HepG2 (cell line): Measurements from ENCODE around the gene ANKUB1.

Experiments used
- EP300 ChIP-seq, 3 experiments: sonication (generic) in 1 of 3; formaldehyde crosslinking in 1 of 3; IDR thresholded peaks; 2 replicates each; pipeline versions ENCODE4 v1.5.1 to v1.6.1; 2011 to 2020; ENCODE audit warnings: low read depth in 2 of 3, low read length in 2 of 3, borderline replicate concordance in 1 of 3, improper control_type of control experiment in 1 of 3, mild to moderate bottlenecking in 1 of 3, missing genetic modification reagents in 1 of 3, moderate library complexity in 1 of 3
- FOXK1 ChIP-seq: sonication (generic); formaldehyde crosslinking; IDR thresholded peaks from 2 replicates; pipeline ENCODE4 v1.4.0; 2020; ENCODE audit warnings: low read depth, missing genetic modification reagents, borderline replicate concordance
- MAFF ChIP-seq: IDR thresholded peaks from 2 replicates; pipeline ENCODE4 v1.6.1; 2011; ENCODE audit warnings: low read depth, low read length, improper control_type of control experiment
- TARDBP ChIP-seq: sonication (generic); formaldehyde crosslinking; IDR thresholded peaks from 2 replicates; pipeline ENCODE4 v1.8.0; 2022; ENCODE audit warnings: mild to moderate bottlenecking, missing genetic modification reagents
- ZFX ChIP-seq: sonication (generic); formaldehyde crosslinking; IDR thresholded peaks from 2 replicates; pipeline ENCODE4 v1.4.0; 2020; ENCODE audit warnings: mild to moderate bottlenecking, low read depth, missing genetic modification reagents, moderate library complexity
- TF ChIP-seq, protein P1 (sequence below): sonication (generic); formaldehyde crosslinking; IDR thresholded peaks from 2 replicates; pipeline ENCODE4 v1.9.0; 2021; ENCODE audit warnings: missing genetic modification reagents, mild to moderate bottlenecking, borderline replicate concordance

DNA sequence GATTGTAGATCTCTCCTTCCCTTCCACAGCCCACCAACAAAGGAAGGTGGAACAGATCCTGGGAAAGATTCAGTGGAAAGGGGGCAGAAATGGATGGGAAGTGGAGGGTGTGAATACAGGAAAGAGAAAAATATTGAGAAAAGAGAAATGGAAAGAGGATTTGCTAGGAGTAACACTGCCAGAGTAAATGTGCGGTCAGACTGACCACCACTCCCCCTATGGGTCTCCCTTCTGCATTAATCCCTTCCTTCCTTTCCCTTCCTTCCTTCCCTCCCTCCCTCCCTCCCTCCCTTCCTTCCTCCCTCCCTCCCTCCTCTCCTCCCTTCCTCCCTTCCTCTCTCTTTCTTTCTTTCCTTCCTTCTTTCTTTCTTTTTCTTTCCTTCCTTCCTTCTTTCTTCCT is 28.1 kb downstream of the ANKUB1 start:
- TF ChIP-seq FOXK1 (CRISPR knock-in tag) (no peak), EP300 (IDR thresholded peaks at IDR 0.05; ENCODE audit: low read depth in 2 of 2, low read length in 2 of 2) (no peak), EP300 (CRISPR knock-in tag; IDR thresholded peaks at IDR 0.05; ENCODE audit: borderline replicate concordance) (no peak), MAFF (no peak), ZFX (CRISPR knock-in tag) (no peak), TARDBP (CRISPR knock-in tag) (no peak)
- TF ChIP-seq, protein P1, sequence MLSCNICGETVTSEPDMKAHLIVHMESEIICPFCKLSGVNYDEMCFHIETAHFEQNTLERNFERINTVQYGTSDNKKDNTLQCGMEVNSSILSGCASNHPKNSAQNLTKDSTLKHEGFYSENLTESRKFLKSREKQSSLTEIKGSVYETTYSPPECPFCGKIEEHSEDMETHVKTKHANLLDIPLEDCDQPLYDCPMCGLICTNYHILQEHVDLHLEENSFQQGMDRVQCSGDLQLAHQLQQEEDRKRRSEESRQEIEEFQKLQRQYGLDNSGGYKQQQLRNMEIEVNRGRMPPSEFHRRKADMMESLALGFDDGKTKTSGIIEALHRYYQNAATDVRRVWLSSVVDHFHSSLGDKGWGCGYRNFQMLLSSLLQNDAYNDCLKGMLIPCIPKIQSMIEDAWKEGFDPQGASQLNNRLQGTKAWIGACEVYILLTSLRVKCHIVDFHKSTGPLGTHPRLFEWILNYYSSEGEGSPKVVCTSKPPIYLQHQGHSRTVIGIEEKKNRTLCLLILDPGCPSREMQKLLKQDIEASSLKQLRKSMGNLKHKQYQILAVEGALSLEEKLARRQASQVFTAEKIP (CRISPR knock-in tag) = no peak
